GM18858 (cell line): Measurements from ENCODE around the gene CDH13.

Experiments used
- ATAC-seq: cut with Tn5 transposase; IDR thresholded peaks from one replicate; pipeline ENCODE4 v1.9.1; 2021; ENCODE audit not compliant: unreplicated experiment

The CDH13 gene

GRCh38 chr16:83315271-83315670, 688.5 kb downstream of the CDH13 start:
- no peak for ATAC-seq

- ATAC-seq = no peak
Observed at GRCh38 chr16:83316458-83316857, 689.7 kb downstream of the CDH13 start.

DNA sequence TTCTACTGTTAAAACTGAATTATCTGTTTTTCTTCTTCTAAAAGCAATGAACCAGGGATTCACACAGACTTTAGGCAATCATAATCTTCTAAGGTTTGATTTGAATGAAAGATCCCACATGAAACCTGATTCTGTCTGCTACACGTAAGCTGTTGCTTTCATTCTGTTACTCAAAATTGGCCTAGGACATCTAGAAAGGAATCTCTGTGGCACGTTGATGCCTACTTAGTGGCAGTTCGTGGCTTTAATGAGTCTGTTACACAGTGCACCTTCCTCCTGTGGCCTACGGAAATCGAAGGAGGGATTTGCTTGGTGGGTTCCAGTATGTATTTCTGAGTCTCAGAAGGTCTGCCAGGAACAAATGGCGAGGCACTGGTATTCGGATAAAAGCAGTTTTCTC, 691.6 kb downstream of the CDH13 start:
- ATAC-seq = no peak

DNA sequence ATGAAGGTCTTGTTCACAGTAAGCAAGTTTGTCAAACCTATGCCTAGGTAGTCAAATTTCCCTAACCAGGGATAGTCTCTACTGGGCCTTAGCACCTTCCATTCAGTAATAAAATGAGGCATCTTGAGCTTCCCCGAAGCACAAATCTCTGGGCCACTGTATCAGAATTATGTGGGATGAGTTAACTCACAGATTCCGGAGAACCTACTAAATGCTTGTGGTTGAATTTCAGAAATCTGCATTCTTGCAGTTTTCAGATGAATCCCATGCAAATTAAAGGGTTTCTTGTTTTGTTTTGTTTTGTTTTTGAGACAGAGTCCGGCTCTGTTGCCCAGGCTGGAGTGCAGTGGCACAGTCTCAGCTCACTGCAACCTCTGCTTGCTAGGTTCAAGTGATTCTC, 702.2 kb downstream of the CDH13 start:
- ATAC-seq = no peak

GRCh38 chr16:83329441-83329840, 702.7 kb downstream of the CDH13 start:
- no peak for ATAC-seq

DNA sequence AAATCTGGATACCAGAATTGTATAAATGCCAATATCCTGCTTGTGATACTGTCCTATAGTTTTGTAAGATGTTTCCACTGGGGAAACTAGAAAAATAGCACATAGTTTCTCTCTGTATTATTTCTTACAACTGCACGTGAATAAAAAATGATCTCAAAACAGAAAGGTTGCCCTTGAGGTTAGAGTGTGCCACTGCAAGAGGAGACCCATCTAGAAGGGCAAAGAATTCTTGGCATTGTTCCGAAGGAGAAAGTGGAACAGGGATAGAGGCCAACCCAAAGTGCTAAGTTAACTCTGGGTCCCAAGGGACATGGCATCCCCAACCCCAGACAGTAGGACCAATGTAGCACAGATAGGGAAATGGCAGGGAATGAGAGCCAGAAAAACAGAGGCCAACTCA, 703.5 kb downstream of the CDH13 start:
- no peak for ATAC-seq

GRCh38 chr16:83335076-83335475, 708.3 kb downstream of the CDH13 start:
- ATAC-seq = no peak

DNA sequence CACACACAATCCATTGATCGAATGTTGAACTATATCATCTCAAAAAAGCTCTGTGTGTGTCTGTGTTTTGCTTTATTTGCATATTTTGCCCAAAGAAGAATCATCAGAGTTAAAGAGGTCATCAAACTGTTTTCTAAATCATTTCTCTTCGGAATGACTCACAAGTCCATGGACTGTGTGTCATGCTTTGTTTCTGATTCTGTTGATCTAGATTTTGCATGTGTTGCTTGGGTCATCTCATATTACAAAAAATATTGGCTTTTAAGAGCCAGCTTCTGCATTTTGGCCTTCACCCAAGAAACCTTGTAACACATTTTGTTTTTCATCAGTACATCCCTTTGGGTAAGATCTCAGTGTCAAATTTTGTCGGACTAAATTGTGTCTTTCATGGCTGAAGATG, 709.8 kb downstream of the CDH13 start:
- no peak for ATAC-seq

DNA sequence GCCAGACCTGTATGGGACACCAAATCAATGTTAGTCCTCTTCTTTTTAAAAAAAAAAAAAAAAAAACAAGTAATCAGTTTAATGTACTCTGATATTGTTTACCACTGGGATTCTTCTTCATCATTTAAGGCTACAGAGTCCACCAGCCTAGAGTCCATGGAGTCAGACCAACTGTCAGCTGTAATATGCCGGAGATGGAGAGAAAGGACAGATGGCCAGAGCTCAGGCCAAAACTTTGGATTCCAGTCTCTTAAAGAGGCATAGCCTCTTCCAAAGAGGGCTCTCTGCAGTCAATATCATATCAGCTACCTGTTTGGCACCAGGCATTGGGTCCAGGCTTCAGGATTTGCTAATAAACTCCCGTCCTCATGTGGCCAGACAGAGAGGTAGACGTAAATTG, 711.4 kb downstream of the CDH13 start:
- no peak for ATAC-seq

DNA sequence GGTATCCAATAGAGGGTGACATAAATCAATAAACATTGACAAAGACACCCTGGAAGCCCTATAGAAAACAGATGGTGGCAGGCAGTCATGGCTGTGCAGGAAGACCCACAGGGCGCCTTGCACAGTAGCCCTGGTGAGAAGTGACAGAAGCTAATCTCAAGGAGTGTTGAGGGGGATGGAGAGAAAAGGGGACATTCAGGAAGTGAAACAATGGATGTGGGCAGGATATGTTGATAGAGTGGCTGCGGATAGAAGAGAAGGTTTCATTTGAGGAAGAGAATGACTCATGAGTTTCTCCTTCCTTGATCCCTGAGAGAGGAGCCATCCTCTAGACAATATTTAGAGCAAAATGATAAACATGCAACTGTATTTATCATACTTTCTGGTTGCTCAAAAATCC, 712.2 kb downstream of the CDH13 start:
- ATAC-seq = no peak

GRCh38 chr16:83343935-83344366, 717.2 kb downstream of the CDH13 start:
- no peak for ATAC-seq

DNA sequence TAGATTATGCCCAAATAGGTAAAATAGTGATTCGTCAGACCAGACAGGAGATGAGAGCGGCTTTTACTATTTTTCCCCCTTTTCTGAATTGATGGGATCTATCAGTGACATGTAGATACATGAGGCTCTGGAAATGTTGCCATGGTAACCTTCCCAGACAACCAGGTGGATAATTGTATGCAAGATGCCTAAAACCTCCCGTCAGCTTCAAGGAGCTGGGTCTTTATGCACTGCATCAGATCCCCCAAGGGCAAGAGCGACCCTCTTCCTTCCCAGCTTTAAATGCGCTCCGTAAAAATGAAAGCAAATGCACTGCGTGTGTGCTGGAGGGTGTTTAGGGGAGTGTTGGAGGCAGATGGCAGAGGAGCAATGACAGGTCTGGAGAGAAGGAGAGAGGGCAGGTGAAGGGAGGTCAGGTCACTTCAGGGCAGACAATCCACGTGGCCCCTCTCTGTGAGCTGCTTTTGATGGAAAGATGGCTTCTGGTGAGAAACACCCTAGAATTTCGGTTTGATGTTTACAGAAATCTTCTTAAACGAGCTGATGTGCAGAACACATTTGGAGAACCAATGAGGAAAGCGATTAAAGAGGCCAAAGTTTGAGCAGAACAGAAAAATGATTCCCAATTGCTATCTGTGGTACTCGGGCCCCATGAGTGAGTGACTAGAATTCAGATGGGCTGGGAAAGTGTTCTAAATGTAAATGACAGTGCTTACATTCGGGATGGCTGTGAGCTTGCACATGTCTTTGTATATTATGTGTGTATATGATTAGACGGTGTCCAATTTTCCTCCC, 719.3 kb downstream of the CDH13 start:
- ATAC-seq = no peak

DNA sequence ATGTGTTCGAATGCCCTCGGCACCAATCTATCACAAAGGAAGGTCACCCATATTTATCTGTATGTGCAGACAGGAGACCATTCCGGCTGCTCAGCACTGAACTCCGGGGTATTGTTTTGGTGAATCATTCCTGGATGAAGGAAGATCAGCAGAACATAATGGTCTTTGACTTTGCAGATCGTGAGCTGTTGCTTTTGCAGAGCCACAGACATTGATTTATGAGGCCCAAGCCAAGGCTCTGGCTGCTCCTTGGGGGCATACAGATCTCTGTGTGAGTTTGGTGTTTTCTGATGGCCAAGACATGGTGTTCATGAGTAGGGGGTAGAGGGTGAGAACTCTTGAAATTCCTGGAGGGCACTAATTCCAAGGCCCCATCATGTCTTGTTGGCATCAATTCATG, 722.2 kb downstream of the CDH13 start:
- no peak for ATAC-seq

- ATAC-seq = no peak
Observed at GRCh38 chr16:83350481-83350880, 723.7 kb downstream of the CDH13 start.

GRCh38 chr16:83351846-83352245, 725.1 kb downstream of the CDH13 start:
- ATAC-seq = no peak

DNA sequence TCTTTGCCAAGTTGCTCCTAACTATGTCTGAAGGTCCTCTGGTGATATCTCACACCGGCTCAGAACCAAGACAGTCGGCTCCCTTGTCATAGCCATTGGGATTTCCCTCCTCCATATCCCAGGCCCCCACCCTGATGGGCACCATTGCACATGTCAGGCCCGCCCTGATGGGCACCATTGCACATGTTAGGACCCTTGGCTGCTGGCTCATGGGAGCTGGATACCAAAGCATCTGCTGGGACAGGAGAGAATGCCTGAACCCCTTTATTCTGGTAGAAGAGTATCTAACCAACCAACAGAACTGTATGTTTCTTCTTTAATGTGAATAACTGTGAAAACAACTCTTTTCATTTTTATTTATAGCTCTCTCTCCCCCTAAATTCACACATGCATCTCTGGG, 726.5 kb downstream of the CDH13 start:
- no peak for ATAC-seq

GRCh38 chr16:83354015-83354414, 727.2 kb downstream of the CDH13 start:
- no peak for ATAC-seq

GRCh38 chr16:83355570-83356218, 728.9 kb downstream of the CDH13 start:
- ATAC-seq = no peak

DNA sequence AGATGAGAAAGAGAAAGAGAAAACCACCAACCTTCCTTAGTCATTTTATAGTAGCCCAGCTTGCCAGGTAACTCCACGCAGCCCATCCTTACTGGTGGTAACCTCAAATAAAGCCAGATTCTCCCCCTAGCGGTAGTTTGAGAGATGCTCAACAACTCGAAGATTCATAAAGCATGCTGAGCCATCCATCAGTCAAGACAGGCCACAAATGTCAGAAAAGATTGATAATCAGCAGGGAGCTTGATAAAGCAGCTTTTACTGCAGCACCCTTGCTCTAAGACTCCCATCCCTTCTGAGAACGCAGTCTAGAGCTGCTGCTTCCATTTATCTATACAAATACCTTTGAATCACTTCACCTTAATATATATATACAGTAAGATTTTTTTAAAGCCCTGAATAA, 729.5 kb downstream of the CDH13 start:
- no peak for ATAC-seq

DNA sequence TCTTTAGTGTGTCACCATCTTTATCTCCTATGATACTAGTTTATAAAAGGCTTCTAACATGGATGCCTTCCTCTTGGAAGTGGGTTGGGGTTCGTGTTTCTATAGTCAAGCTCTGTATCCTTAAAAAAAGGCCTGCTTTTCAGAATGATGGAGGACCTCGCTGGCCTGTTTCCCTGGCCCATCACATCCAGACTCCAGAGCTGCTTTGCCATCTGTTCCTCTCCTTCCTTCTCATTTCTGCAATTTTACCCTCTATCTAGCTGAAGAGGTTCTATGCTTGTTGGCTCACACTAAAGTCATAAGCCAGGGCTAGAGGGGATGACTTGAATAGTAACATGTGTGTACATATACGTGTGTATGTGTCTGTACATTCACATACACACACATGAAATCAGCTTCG, 730.2 kb downstream of the CDH13 start:
- ATAC-seq = no peak

DNA sequence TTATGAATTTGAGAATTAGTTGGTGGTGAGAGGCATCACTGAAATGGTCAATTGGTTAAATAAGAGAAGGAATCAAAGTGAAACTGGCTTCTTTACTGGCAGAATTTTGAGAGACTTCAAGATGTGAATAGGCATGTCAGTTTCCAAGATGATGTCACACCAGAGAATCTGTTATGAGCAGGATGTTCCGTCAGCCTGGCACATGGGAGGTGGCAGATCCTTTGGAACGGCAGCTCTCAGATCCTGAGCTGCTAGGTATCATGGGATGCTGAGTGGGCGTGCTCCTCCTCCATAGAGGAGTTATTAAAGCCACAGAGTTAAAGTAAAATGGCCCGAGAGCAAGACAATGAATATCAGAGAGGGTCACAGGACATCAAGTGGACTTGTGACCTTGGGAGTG, 736.8 kb downstream of the CDH13 start:
- no peak for ATAC-seq

DNA sequence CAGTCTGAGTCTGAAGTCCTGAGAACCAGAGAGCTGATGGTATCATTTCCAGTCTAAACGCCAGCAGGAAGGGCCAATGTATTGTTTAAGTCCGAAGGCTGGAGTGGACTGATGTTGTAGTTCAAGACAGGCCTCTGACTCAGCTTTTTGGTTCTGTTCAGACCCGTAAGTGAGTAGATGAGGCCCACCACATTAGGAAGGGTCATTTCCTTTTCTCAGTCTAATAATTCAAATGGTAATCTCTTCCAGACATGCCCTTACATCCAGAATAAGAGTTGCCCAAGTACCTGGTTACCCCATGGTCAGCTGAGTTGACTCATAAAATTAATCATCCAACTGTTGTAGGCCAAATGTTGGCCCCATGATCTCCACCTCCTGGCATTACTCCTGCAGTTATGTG, 738.4 kb downstream of the CDH13 start:
- ATAC-seq = no peak

DNA sequence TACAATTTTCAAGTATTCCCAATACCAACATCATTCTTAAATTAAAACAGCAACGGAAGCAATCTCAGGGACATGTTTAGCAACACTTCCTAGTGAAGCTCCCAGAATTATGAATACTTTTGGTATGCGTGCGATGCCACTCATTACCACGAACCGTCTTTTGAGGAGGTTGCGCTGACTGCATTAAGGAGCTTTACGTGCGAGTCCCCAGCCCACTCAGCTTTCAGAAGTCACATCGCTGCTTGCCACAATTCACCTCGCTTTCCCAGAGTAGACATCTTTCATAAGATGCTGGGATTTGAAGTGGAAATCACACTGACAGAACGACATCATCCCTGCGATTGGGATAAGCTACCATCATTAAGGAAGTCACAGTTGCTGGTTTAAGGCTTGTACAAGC, 739.5 kb downstream of the CDH13 start:
- ATAC-seq = no peak
